WI38 (cell line): ENCODE measurements around the gene SHISA6.

Experiments used
- H3K4me3 ChIP-seq: 2 replicates; pipeline ENCODE4 v1.5.1; 2011; ENCODE audit warnings: low read depth, mild to moderate bottlenecking, control low read depth, low read length
- TF ChIP-seq, protein P1 (sequence below): IDR thresholded peaks from 2 replicates; pipeline ENCODE4 v1.5.1; 2012; ENCODE audit warnings: low read depth, mild to moderate bottlenecking, control low read depth, low read length

SHISA6 gene

DNA sequence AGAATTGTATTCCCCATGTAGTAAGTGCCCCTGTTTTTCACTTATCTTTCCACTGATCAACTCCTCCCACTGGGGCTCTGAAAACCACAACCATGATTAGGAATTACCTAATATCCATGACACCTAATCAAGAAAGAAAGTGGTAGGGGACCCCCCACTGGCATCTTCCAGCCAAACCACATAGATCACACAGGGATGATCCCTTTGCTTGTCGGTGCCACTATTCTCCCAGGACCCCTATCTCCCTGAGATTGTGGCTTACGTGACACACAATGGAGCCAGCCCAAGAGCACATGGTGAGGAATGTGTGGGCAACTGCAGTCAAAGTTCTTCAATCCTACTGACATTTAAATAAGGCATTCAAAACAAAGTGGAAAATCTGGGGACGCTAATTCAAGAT lies 339.7 kb downstream of the SHISA6 start:
- H3K4me3 ChIP-seq: no peak overlapping the region
- TF ChIP-seq, protein P1, sequence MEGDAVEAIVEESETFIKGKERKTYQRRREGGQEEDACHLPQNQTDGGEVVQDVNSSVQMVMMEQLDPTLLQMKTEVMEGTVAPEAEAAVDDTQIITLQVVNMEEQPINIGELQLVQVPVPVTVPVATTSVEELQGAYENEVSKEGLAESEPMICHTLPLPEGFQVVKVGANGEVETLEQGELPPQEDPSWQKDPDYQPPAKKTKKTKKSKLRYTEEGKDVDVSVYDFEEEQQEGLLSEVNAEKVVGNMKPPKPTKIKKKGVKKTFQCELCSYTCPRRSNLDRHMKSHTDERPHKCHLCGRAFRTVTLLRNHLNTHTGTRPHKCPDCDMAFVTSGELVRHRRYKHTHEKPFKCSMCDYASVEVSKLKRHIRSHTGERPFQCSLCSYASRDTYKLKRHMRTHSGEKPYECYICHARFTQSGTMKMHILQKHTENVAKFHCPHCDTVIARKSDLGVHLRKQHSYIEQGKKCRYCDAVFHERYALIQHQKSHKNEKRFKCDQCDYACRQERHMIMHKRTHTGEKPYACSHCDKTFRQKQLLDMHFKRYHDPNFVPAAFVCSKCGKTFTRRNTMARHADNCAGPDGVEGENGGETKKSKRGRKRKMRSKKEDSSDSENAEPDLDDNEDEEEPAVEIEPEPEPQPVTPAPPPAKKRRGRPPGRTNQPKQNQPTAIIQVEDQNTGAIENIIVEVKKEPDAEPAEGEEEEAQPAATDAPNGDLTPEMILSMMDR: no peak

DNA sequence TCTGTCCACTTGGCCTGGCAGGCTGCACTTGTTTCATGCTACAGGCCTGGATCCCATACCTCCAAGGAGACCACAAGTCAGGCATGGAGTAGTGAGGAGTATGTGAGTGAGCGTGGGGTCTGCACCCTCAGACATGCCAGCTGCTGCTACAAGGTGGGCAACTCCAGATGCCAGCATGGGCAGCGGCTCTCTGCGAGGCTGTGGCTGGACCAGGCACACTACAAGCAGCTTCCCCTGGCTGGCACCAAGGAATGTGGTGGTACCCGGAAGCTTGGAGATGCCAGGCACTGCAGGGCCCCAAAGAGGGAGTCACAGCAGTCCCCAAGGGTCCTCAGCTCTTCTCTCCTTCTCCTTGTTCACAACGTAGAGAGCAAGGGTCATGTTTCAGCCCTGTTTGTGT lies 341.2 kb downstream of the SHISA6 start:
- no peak overlapping the region for H3K4me3 ChIP-seq
- TF ChIP-seq, protein P1: no peak

DNA sequence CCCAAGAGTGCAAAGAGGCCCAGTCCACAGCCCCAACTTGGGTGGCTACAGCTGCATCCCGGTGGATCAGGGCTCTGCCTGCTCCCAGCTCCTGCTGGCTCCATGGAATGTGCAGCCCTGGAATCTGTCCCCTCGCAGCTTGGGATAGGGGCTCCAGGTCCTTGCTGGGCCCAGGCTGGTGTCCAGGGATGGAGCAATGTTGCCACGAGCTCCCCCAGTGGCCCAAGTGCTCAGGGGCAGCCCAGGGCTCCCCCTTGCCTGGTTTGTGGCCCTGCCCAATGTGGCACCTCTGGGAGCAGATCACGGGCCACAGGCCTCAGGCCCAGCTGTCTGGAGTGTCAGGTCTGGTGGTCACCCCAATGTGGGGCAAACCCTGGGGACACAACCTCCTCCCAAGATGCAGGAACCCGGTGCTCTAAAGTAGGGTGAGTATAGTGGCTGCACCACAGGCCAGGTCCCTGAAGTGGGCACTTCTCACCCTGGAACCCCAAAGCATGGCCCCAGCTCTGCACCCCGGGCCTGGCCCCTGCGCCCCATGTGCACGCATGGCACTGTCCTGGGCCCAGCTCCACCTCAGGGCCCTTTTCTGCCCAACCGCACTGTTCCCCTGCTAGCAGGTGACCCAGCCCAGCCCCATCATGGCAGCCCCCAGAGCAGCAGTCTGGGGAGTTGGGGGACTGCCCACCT lies 342.4 kb downstream of the SHISA6 start:
- TF ChIP-seq, protein P1: no peak
- H3K4me3 ChIP-seq: no peak overlapping the region

DNA sequence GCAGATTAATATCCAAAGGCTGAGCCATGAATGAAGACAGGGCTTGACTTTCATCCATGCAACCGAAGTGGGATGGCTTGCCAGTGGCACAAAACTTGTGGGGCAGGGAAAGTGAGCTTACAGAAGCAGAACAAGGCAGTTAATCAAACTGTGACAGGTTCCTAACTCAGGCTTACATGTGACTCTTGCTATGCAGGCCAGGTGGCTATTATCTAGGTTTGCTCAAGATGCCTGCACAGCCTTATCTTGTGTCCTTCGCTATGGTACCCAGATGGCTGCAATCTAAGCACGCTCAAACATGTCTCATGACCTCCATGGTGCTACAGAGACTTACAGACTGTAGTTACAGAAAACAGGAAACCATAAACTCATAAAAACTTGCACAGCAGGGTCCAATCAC lies 348.7 kb downstream of the SHISA6 start:
- no peak overlapping the region for H3K4me3 ChIP-seq
- TF ChIP-seq, protein P1: no peak

DNA sequence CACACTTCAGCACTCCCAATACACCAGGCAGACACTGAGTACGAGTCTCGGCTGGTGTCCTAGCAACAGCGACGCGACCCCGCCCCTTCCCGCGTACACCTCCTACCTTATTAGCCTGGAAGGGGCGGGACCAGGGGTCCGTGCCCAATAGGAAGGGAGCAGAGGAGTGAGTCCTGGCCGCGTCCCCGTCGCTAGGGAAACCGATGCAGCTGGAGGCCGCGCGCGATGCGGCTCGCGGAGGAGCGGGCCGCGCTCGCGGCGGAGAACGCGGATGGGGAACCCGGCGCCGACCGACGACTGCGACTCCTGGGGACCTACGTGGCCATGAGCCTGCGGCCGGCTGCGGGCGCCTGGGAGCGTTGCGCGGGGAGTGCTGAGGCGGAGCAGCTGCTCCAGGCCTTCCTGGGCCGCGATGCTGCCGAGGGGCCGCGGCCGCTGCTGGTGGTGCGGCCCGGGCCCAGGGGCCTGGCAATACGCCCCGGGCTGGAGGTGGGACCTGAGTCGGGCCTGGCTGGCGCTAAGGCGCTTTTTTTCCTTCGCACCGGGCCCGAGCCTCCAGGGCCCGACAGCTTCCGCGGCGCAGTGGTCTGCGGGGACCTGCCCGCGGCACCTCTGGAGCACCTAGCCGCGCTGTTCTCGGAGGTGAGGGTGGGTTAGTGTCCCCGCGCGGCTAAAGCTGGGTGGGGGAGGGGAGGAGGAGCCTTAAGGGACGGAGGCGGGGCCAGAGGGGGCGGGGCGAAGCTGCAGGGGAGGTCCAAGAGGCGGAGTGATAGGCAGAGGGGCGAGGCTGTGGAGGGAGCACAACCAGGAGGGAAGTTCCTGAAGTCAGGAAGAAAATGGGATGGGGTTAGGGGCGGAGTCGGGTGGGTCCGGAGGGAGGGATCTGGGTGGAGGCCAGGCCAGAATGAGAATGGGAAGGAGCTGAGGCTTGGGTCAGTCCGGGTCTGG lies 357.5 kb downstream of the SHISA6 start, which contains the start of gene DNAH9:
Gene DNAH9, plus strand, starts transcription at position 197 of the 948 bp plus-strand sequence. Its CDS starts 29 bp downstream, at position 226.
- TF ChIP-seq, protein P1: no peak
- H3K4me3 ChIP-seq: no peak within 1 kb of the TSS

DNA sequence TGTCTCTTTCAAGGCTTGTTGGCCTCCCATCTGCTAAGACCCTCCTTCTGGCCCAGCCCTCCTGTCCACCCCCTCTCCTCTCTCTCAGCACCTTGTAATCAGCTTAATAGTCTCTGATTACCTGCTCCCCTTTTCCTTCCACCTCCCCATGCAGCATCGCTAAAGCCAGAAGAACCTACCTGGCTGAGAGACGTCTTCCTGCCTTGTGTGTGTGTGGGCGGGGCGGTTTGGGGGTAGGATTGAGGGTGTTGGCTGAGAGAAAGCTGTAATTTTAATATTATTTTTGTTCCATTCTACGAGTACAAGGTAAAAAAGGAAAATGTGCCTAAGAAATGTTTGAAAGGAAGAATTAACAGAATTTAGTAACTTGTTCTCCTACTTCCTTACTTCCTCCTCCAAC lies 360.6 kb downstream of the SHISA6 start:
- H3K4me3 ChIP-seq: no peak overlapping the region
- TF ChIP-seq, protein P1: no peak

DNA sequence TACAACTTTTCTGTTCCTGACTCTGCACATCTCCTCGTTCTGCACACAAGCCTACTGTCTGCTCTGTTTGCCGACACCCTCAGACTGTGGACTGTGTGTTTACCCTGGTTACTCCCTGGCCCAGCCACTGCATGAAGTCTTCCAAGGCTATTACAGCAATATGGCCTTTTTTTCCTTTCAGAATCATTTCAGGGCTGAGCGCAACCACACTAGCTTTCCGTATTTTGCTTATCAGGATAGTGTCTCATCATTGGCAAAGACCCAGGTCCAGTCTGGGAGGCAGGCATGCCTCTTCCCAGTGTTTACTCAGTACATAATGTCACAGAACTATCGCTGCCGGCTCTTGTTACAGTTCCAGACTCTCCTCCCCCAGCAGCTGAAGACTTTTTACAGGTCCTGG lies 367.4 kb downstream of the SHISA6 start:
- no peak overlapping the region for H3K4me3 ChIP-seq
- TF ChIP-seq, protein P1: no peak
